H1 (cell line): ENCODE measurements around the gene HS6ST2. TPM values are rescaled to one million over a fixed set of nuclear protein-coding genes. Genes with fewer than 3 reads are reported as not detected.

ENCODE experiments used
- CTCF ChIA-PET: fragments of 300-600 bp; sonication (Branson Sonifier 250); formaldehyde crosslinking; loops from one replicate; lab custom pipeline; 2021; ENCODE audit not compliant: partially characterized antibody; lab: Charles Lee
- POLR2A ChIA-PET: fragments of 300-600 bp; sonication (Branson Sonifier 250); formaldehyde crosslinking; loops from one replicate; lab custom pipeline; 2021; ENCODE audit warnings: inconsistent platforms; ENCODE audit not compliant: partially characterized antibody; lab: Charles Lee
- DNase-seq, 2 experiments: peaks; one replicate each; pipeline versions ENCODE4 v3.0.0 to v3.0.0-alpha.2; 2010 to 2022; ENCODE audit warnings: low spot score in 2 of 2, low read depth in 1 of 2, mixed read lengths in 1 of 2
- FAIRE-seq: peaks from 2 replicates; lab custom pipeline; 2011; peaks lifted over from hg19 to GRCh38; lab: Jason Lieb, UNC
- H2AFZ ChIP-seq: 2 replicates; pipeline ENCODE4 v1.8.1; 2012; ENCODE audit warnings: low read length, inconsistent platforms
- H2AK5ac ChIP-seq: 2 replicates; pipeline ENCODE4 v1.6.1; 2013; ENCODE audit warnings: low read depth, low read length
- H2BK120ac ChIP-seq: replicated peaks from 2 replicates; pipeline ENCODE3; 2013; ENCODE audit warnings: low read depth, low read length, inconsistent platforms
- H2BK12ac ChIP-seq: 2 replicates; pipeline ENCODE4 v1.6.1; 2013; ENCODE audit warnings: low read depth, low read length
- H2BK15ac ChIP-seq: 2 replicates; pipeline ENCODE4 v1.6.1; 2013; ENCODE audit warnings: low read length
- H2BK20ac ChIP-seq: 2 replicates; pipeline ENCODE4 v1.6.1; 2013; ENCODE audit warnings: low read length
- H2BK5ac ChIP-seq: 2 replicates; pipeline ENCODE4 v1.6.1; 2013; ENCODE audit warnings: low read depth, low read length
- H3K14ac ChIP-seq: 2 replicates; pipeline ENCODE4 v1.6.1; 2013; ENCODE audit warnings: inconsistent platforms; ENCODE audit not compliant: insufficient read length
- H3K18ac ChIP-seq: 2 replicates; pipeline ENCODE4 v1.6.1; 2013; ENCODE audit warnings: low read length; ENCODE audit errors: extremely low read depth
- H3K23ac ChIP-seq: 2 replicates; pipeline ENCODE4 v1.6.1; 2013; ENCODE audit warnings: inconsistent platforms; ENCODE audit not compliant: insufficient read length
- H3K23me2 ChIP-seq: 2 replicates; pipeline ENCODE4 v1.6.1; 2013; ENCODE audit warnings: low read depth, low read length
- H3K27ac ChIP-seq: 2 replicates; pipeline ENCODE4 v1.6.1; 2011; ENCODE audit warnings: low read depth, low read length, inconsistent platforms
- H3K27me3 ChIP-seq, 4 experiments: replicated peaks in 1 of 4; 1 replicate in 1 of 4; 2 replicates in 3 of 4; pipeline versions ENCODE4 v1.6.1 to v1.8.1; 2011 to 2013; ENCODE audit warnings: low read length in 3 of 4, mild to moderate bottlenecking in 3 of 4, inconsistent platforms in 2 of 4, mixed read lengths in 2 of 4, moderate library complexity in 1 of 4; ENCODE audit not compliant: control insufficient read depth in 3 of 4, insufficient read depth in 3 of 4; ENCODE audit errors: extremely low read depth in 1 of 4
- H3K36me3 ChIP-seq, 4 experiments: 2 replicates each; pipeline versions ENCODE4 v1.6.1 to v1.8.1; 2011 to 2013; ENCODE audit warnings: mild to moderate bottlenecking in 4 of 4, low read length in 3 of 4, moderate library complexity in 2 of 4, control low read depth in 1 of 4, inconsistent platforms in 1 of 4; ENCODE audit not compliant: insufficient read depth in 4 of 4, control insufficient read depth in 2 of 4
- H3K4ac ChIP-seq: replicated peaks from 2 replicates; pipeline ENCODE3; 2013; ENCODE audit warnings: low read length, low read depth, mixed read lengths, inconsistent platforms; ENCODE audit not compliant: insufficient read length
- H3K4me1 ChIP-seq, 4 experiments: replicated peaks in 1 of 4; 1 replicate in 1 of 4; 2 replicates in 3 of 4; pipeline versions ENCODE4 v1.6.1 to v1.8.1; 2011 to 2013; ENCODE audit warnings: low read length in 3 of 4, inconsistent platforms in 2 of 4, mixed read lengths in 1 of 4; ENCODE audit not compliant: insufficient read depth in 4 of 4, control insufficient read depth in 3 of 4
- H3K4me2 ChIP-seq, 2 experiments: 2 replicates each; pipeline versions ENCODE4 v1.6.1 to v1.8.1; 2011 to 2013; ENCODE audit warnings: low read depth in 2 of 2, low read length in 2 of 2, control low read depth in 1 of 2, inconsistent platforms in 1 of 2, mild to moderate bottlenecking in 1 of 2; ENCODE audit not compliant: insufficient read depth in 1 of 2
- H3K4me3 ChIP-seq, 4 experiments: fragments of 200-600, 300-600 bp in 1 of 4; sonication (generic), shearing (Covaris generic), sonication (Bioruptor Twin) in 1 of 4; 2 replicates each; pipeline versions ENCODE4 v1.5.1 to v1.8.1; 2011 to 2016; ENCODE audit warnings: low read length in 4 of 4, low read depth in 3 of 4, control low read depth in 2 of 4, inconsistent platforms in 2 of 4, mild to moderate bottlenecking in 2 of 4, mixed read lengths in 1 of 4, moderate library complexity in 1 of 4; ENCODE audit not compliant: insufficient read depth in 2 of 4; ENCODE audit errors: extremely low read depth in 1 of 4
- H3K56ac ChIP-seq: replicated peaks from 2 replicates; pipeline ENCODE3; 2013; ENCODE audit warnings: low read depth, mild to moderate bottlenecking, mixed read lengths, low read length, inconsistent platforms; ENCODE audit not compliant: insufficient read length
- H3K79me1 ChIP-seq: 2 replicates; pipeline ENCODE4 v1.6.1; 2013; ENCODE audit warnings: low read depth, low read length, control low read depth
- H3K79me2 ChIP-seq, 2 experiments: 2 replicates each; pipeline versions ENCODE4 v1.6.1 to v1.8.1; 2012 to 2013; ENCODE audit warnings: low read length in 2 of 2, mild to moderate bottlenecking in 2 of 2, inconsistent platforms in 1 of 2; ENCODE audit not compliant: insufficient read depth in 2 of 2, control insufficient read depth in 1 of 2
- H3K9ac ChIP-seq, 4 experiments: replicated peaks in 1 of 4; 1 replicate in 1 of 4; 2 replicates in 3 of 4; pipeline versions ENCODE4 v1.6.1 to v1.8.1; 2011 to 2013; ENCODE audit warnings: low read depth in 3 of 4, low read length in 3 of 4, control low read depth in 2 of 4, mild to moderate bottlenecking in 2 of 4, moderate library complexity in 2 of 4, inconsistent platforms in 1 of 4; ENCODE audit errors: extremely low read depth in 1 of 4
- H3K9me3 ChIP-seq, 2 experiments: 2 replicates each; pipeline versions ENCODE4 v1.6.1 to v1.8.1; 2012 to 2013; ENCODE audit warnings: mild to moderate bottlenecking in 2 of 2, moderate library complexity in 2 of 2, control low read depth in 1 of 2, inconsistent platforms in 1 of 2, low read depth in 1 of 2, low read length in 1 of 2, mixed read lengths in 1 of 2; ENCODE audit not compliant: insufficient read depth in 2 of 2
- H4K20me1 ChIP-seq, 2 experiments: replicated peaks in 1 of 2; 2 replicates each; pipeline versions ENCODE3 to v1.8.1; 2011 to 2013; ENCODE audit warnings: inconsistent platforms in 2 of 2, low read length in 2 of 2, mild to moderate bottlenecking in 1 of 2; ENCODE audit not compliant: insufficient read depth in 2 of 2, control insufficient read depth in 1 of 2
- H4K5ac ChIP-seq: 2 replicates; pipeline ENCODE4 v1.6.1; 2013; ENCODE audit warnings: low read length, low read depth, mixed read lengths, inconsistent platforms; ENCODE audit not compliant: insufficient read length
- H4K8ac ChIP-seq: 2 replicates; pipeline ENCODE4 v1.8.0; 2013; ENCODE audit warnings: mild to moderate bottlenecking, moderate library complexity, low read length, inconsistent platforms; ENCODE audit not compliant: insufficient read depth; ENCODE audit errors: extremely low read depth
- H4K91ac ChIP-seq: replicated peaks from 2 replicates; pipeline ENCODE3; 2013; ENCODE audit warnings: low read length, mixed read lengths, inconsistent platforms; ENCODE audit not compliant: insufficient read length
- CBX5 ChIP-seq: fragments of 300-800, 300-1000 bp; sonication (generic); IDR thresholded peaks from 2 replicates; pipeline ENCODE4 v1.7.1; 2016; ENCODE audit warnings: antibody characterized with exemption, low read length, low read depth
- CBX8 ChIP-seq: fragments of 300-800, 300-1000 bp; sonication (generic); IDR thresholded peaks from 2 replicates; pipeline ENCODE4 v1.7.1; 2016; ENCODE audit warnings: low read depth, low read length, borderline replicate concordance
- CEBPB ChIP-seq: IDR thresholded peaks from 2 replicates; pipeline ENCODE4 v1.6.1; 2012; ENCODE audit warnings: low read depth, low read length
- HDAC6 ChIP-seq: IDR thresholded peaks from one replicate; pipeline ENCODE4 v1.7.1; 2012; ENCODE audit warnings: low read depth, mild to moderate bottlenecking, inconsistent platforms, low read length, moderate library complexity
- JUND ChIP-seq: IDR thresholded peaks from 2 replicates; pipeline ENCODE4 v1.6.1; 2011; ENCODE audit warnings: mild to moderate bottlenecking, improper control_type of control experiment, low read length
- MAFK ChIP-seq: IDR thresholded peaks from 2 replicates; pipeline ENCODE4 v1.6.1; 2012; ENCODE audit warnings: low read depth, mild to moderate bottlenecking, improper control_type of control experiment, low read length
- NRF1 ChIP-seq: IDR thresholded peaks from 2 replicates; pipeline ENCODE4 v1.6.1; 2011; ENCODE audit warnings: mild to moderate bottlenecking, low read depth, low read length, improper control_type of control experiment
- PHF8 ChIP-seq: fragments of 200-600 bp; sonication (generic); conservative IDR thresholded peaks from 2 replicates; pipeline ENCODE4 v1.7.1; 2012; ENCODE audit warnings: low read depth, mild to moderate bottlenecking, inconsistent platforms, low read length, moderate library complexity
- POLR2AphosphoS5 ChIP-seq: IDR thresholded peaks from 2 replicates; pipeline ENCODE4 v1.6.1; 2011; ENCODE audit warnings: low read depth, low read length
- RBBP5 ChIP-seq: IDR thresholded peaks from 2 replicates; pipeline ENCODE4 v1.7.1; 2012; ENCODE audit warnings: low read depth, mild to moderate bottlenecking, inconsistent platforms, low read length, moderate library complexity, borderline replicate concordance
- RFX5 ChIP-seq: IDR thresholded peaks from 2 replicates; pipeline ENCODE4 v1.6.1; 2011; ENCODE audit warnings: low read depth, low read length, improper control_type of control experiment, borderline replicate concordance
- RNF2 ChIP-seq: fragments of 200-900, 300-1000 bp; sonication (generic); IDR thresholded peaks from 2 replicates; pipeline ENCODE4 v1.7.1; 2016; ENCODE audit warnings: borderline replicate concordance, low read depth, mild to moderate bottlenecking, antibody characterized with exemption, low read length; ENCODE audit not compliant: poor library complexity, severe bottlenecking; ENCODE audit errors: missing control alignments
- SP1 ChIP-seq: IDR thresholded peaks from 2 replicates; pipeline ENCODE4 v1.6.1; 2011; ENCODE audit warnings: low read depth, low read length
- TEAD4 ChIP-seq: IDR thresholded peaks from 2 replicates; pipeline ENCODE4 v1.6.1; 2012; ENCODE audit warnings: low read depth, low read length, inconsistent platforms, mixed read lengths
- WGBS, 2 experiments: shearing (Covaris generic) in 1 of 2; methylation state at CpG; one replicate each; pipeline versions ENCODE4 v1.1.6 to v1.1.7; 2013 to 2015; ENCODE audit warnings: low lambda C conversion rate in 2 of 2, mixed read lengths in 2 of 2, inconsistent platforms in 1 of 2, low coverage in 1 of 2, missing lambda C conversion rate in 1 of 2; ENCODE audit not compliant: insufficient replicate concordance in 2 of 2, insufficient coverage in 1 of 2, insufficient read length in 1 of 2; ENCODE audit errors: extremely low coverage in 1 of 2, missing lambda C conversion rate in 1 of 2; 5-methylcytosine and 5-hydroxymethylcytosine counted together
- polyA plus RNA-seq, 7 experiments: library from polyadenylated mRNA; depleted of rRNA in 3 of 7; stranded (reverse) in 5 of 7; unstranded in 2 of 7; fragments of >200 nt in 5 of 7; fragments of 200-250 nt in 2 of 7; gene quantifications; 1 replicate in 5 of 7; 2 replicates in 1 of 7; 4 replicates in 1 of 7; pipeline versions ENCODE4 v1.2.1 to v1.2.3, GENCODE V29; 2011 to 2013; ENCODE audit warnings: missing spikeins in 2 of 7, mixed read lengths in 2 of 7
- total RNA-seq: library from RNA; stranded (reverse); fragmentation: NEBNext Ultra II Directional; extraction: Animal tissue kit (Norgen Biotek cat#: 25700); gene quantifications from 2 replicates; pipeline ENCODE4 v1.2.1, GENCODE V29; 2021
- TF ChIP-seq, protein P1 (sequence below): IDR thresholded peaks from 2 replicates; pipeline ENCODE4 v1.6.1; 2011; ENCODE audit warnings: low read depth, mild to moderate bottlenecking, low read length; ENCODE audit not compliant: insufficient read depth

Gene HS6ST2
- total and polyA plus RNA-seq, 2 of the 8 experiments (the other 6 are each of a cell fraction or from before 2014, with no cell fraction given): 3.9 TPM

GRCh38 chrX:132610536-132610935, 347.9 kb downstream of the HS6ST2 start:
- Histone ChIP-seq H2BK5ac (no peak overlapping the region), H3K79me2 (no peaks in the 10 kb centered on the region), H3K27me3 (no peaks in the 10 kb centered on the region), H3K27ac (no peak overlapping the region), H4K20me1 (no peaks in the 10 kb centered on the region), H3K36me3 (no peaks in the 10 kb centered on the region), H2AFZ (no peak overlapping the region), H3K4me3 (no peak overlapping the region), H3K18ac (no peak overlapping the region), H4K5ac (no peak overlapping the region), H2BK20ac (no peak overlapping the region), H2BK15ac (no peak overlapping the region), H4K8ac (no peak overlapping the region), H3K9ac (no peak overlapping the region), H3K14ac (no peak overlapping the region), H3K4ac (no peak overlapping the region), H3K9me3 (no peaks in the 10 kb centered on the region), H3K4me1 (no peaks in the 10 kb centered on the region), H3K56ac (no peak overlapping the region), H3K23ac (no peak overlapping the region), H2BK120ac (no peak overlapping the region), H2AK5ac (no peak overlapping the region), H4K91ac (no peak overlapping the region), H3K4me2 (no peak overlapping the region), H3K79me1 (no peaks in the 10 kb centered on the region), H2BK12ac (no peak overlapping the region), H3K23me2 (no peaks in the 10 kb centered on the region)
- ChIA-PET CTCF (interaction anchor here (1.0 to 1.3 kb wide), 2 partner anchors 318 to 561 kb away, joined by 3 to 5 read pairs; no protein-coding TSS in a partner anchor), POLR2A (no interaction called here)
- 79% methylated on average over 4 of the region's 4 CpGs; no CpG with 5 or more reads in 1 of the 2 experiments for WGBS, 2 experiments
- DNase-seq: no peak
- no peak for FAIRE-seq
- TF ChIP-seq CEBPB (no peak), HDAC6 (no peak), RFX5 (no peak), POLR2AphosphoS5 (no peak), TEAD4 (no peak), SP1 (no peak), MAFK (no peak), RBBP5 (no peak), RNF2 (no peak), PHF8 (no peak), CBX5 (no peak), NRF1 (no peak), JUND (no peak), CBX8 (no peak)
- TF ChIP-seq, protein P1, sequence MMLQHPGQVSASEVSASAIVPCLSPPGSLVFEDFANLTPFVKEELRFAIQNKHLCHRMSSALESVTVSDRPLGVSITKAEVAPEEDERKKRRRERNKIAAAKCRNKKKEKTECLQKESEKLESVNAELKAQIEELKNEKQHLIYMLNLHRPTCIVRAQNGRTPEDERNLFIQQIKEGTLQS: no peak
